ENCODE results near the gene ACER3.

ACER3 gene

DNA sequence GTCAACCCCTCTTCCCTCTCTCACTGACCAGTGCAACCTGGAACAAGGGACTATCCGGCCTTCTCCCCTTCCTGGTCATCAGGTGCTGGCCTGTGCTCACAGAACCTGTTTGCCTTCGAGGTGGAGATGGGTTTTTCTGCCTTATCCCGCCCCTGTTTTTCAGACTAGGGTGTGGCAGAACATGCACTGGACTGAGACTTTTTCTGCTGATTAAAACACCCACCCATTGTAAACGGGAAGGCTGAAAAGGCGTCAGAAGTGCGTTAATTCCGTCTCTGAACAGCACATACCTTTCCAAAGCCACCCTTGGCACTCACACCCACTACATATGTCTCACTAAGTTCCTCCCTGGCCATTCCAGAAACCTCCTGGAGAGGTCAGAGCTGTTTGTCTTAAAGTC is 169.1 kb downstream of the ACER3 start:
- Histone ChIP-seq H3K27ac (ENCODE audit: low read depth, low read length) (no peak overlapping the region), H2AK5ac (ENCODE audit: low read length) (no peak overlapping the region), H4K8ac (ENCODE audit: low read depth, low read length) (no peak overlapping the region), H4K91ac (ENCODE audit: low read depth, low read length) (no peak overlapping the region), H2BK120ac (ENCODE audit: insufficient read depth, low read length, poor library complexity) (no peak overlapping the region), H3K4me3 (ENCODE audit: low read depth, low read length) (no peak overlapping the region), H3K36me3 (ENCODE audit: control insufficient read depth in 1 of 2, insufficient read depth in 2 of 2, low read length in 2 of 2) (no peaks in the 10 kb centered on the region), H2BK12ac (ENCODE audit: low read length) (no peak overlapping the region), H3K4ac (ENCODE audit: low read depth, low read length) (no peak overlapping the region), H2AFZ (ENCODE audit: insufficient read depth, low read length, poor library complexity) (no peak overlapping the region), H3K79me1 (ENCODE audit: low read length) (no peaks in the 10 kb centered on the region), H3K4me2 (ENCODE audit: low read length) (no peak overlapping the region), H3K4me1 (ENCODE audit: control insufficient read depth in 1 of 2, insufficient read depth in 2 of 2, low read length in 2 of 2) (no peaks in the 10 kb centered on the region), H3K14ac (ENCODE audit: low read length) (no peak overlapping the region), H3K79me2 (ENCODE audit: control insufficient read depth, insufficient read depth, low read length, poor library complexity) (no peaks in the 10 kb centered on the region), H2BK5ac (ENCODE audit: low read depth, low read length, poor library complexity) (no peak overlapping the region), H3K23ac (ENCODE audit: low read length) (no peak overlapping the region), H3K9ac (ENCODE audit: low read length) (no peak overlapping the region), H3K27me3 (ENCODE audit: insufficient read depth, low read length) (no peaks in the 10 kb centered on the region), H3K9me3 (ENCODE audit: insufficient read depth, low read depth, low read length) (no peaks in the 10 kb centered on the region), H3K18ac (ENCODE audit: low read length) (no peak overlapping the region), H4K12ac (ENCODE audit: low read depth, low read length) (no peak overlapping the region)
- DNase-seq = no peak
- WGBS (ENCODE audit: extremely low coverage, insufficient coverage, insufficient read length) = no CpG with 5 or more reads among the region's 7 CpGs

- Histone ChIP-seq H3K4ac (ENCODE audit: low read depth, low read length) (no peak overlapping the region), H2AFZ (ENCODE audit: insufficient read depth, low read length, poor library complexity) (no peak overlapping the region), H3K14ac (ENCODE audit: low read length) (no peak overlapping the region), H2BK5ac (ENCODE audit: low read depth, low read length, poor library complexity) (no peak overlapping the region), H3K9ac (ENCODE audit: low read length) (no peak overlapping the region), H2BK120ac (ENCODE audit: insufficient read depth, low read length, poor library complexity) (no peak overlapping the region), H3K4me3 (ENCODE audit: low read depth, low read length) (no peak overlapping the region), H3K36me3 (ENCODE audit: control insufficient read depth in 1 of 2, insufficient read depth in 2 of 2, low read length in 2 of 2) (no peaks in the 10 kb centered on the region), H4K8ac (ENCODE audit: low read depth, low read length) (no peak overlapping the region), H2BK12ac (ENCODE audit: low read length) (no peak overlapping the region), H3K4me2 (ENCODE audit: low read length) (no peak overlapping the region), H3K23ac (ENCODE audit: low read length) (no peak overlapping the region), H4K91ac (ENCODE audit: low read depth, low read length) (no peak overlapping the region), H3K18ac (ENCODE audit: low read length) (no peak overlapping the region), H2AK5ac (ENCODE audit: low read length) (no peak overlapping the region), H4K12ac (ENCODE audit: low read depth, low read length) (no peak overlapping the region), H3K79me1 (ENCODE audit: low read length) (no peaks in the 10 kb centered on the region), H3K27ac (ENCODE audit: low read depth, low read length) (no peak overlapping the region), H3K79me2 (ENCODE audit: control insufficient read depth, insufficient read depth, low read length, poor library complexity) (no peaks in the 10 kb centered on the region), H3K4me1 (ENCODE audit: control insufficient read depth in 1 of 2, insufficient read depth in 2 of 2, low read length in 2 of 2) (no peaks in the 10 kb centered on the region), H3K9me3 (ENCODE audit: insufficient read depth, low read depth, low read length) (no peaks in the 10 kb centered on the region), H3K27me3 (ENCODE audit: insufficient read depth, low read length) (no peaks in the 10 kb centered on the region)
- no CpG with 5 or more reads among the region's 12 CpGs for WGBS (ENCODE audit: extremely low coverage, insufficient coverage, insufficient read length)
- DNase-seq = no peak
Observed at GRCh38 chr11:77030834-77031414, 170.2 kb downstream of the ACER3 start.

DNA sequence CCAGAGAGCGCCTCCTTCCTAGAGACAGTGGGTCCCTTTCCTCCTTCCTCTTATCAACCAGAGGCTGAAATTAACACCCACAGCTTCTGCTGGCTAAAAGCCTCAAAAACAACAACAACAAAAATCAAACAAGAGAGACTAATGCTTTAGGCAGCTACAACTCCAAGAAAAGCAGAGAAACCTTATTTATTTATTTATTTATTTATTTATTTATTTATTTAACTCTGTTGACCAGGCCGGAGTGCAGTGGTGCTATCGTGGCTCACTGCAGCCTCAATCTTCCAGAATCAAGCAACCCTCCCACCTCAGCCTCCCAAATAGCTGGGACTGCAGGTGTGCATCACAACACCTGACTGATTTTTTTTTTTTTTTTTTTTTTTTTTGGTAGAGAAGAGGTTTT is 170.9 kb downstream of the ACER3 start:
- H3K23ac ChIP-seq (ENCODE audit: low read length) = no peak overlapping the region
- no peak overlapping the region for H2BK5ac ChIP-seq (ENCODE audit: low read depth, low read length, poor library complexity)
- no peak for DNase-seq
- no peak overlapping the region for H2BK120ac ChIP-seq (ENCODE audit: insufficient read depth, low read length, poor library complexity)
- no peak overlapping the region for H3K9ac ChIP-seq (ENCODE audit: low read length)
- no peak overlapping the region for H4K8ac ChIP-seq (ENCODE audit: low read depth, low read length)
- no peak overlapping the region for H3K4ac ChIP-seq (ENCODE audit: low read depth, low read length)
- no peak overlapping the region for H2AFZ ChIP-seq (ENCODE audit: insufficient read depth, low read length, poor library complexity)
- no peaks in the 10 kb centered on the region for H3K79me2 ChIP-seq (ENCODE audit: control insufficient read depth, insufficient read depth, low read length, poor library complexity)
- H4K12ac ChIP-seq (ENCODE audit: low read depth, low read length) = no peak overlapping the region
- no peaks in the 10 kb centered on the region for H3K27me3 ChIP-seq (ENCODE audit: insufficient read depth, low read length)
- H3K27ac ChIP-seq (ENCODE audit: low read depth, low read length) = no peak overlapping the region
- no peak overlapping the region for H3K4me3 ChIP-seq (ENCODE audit: low read depth, low read length)
- WGBS (ENCODE audit: extremely low coverage, insufficient coverage, insufficient read length) = no CpG with 5 or more reads among the region's 3 CpGs
- no peaks in the 10 kb centered on the region for H3K79me1 ChIP-seq (ENCODE audit: low read length)
- no peak overlapping the region for H2AK5ac ChIP-seq (ENCODE audit: low read length)
- H3K4me1 ChIP-seq (ENCODE audit: control insufficient read depth in 1 of 2, insufficient read depth in 2 of 2, low read length in 2 of 2) = no peaks in the 10 kb centered on the region
- no peak overlapping the region for H4K91ac ChIP-seq (ENCODE audit: low read depth, low read length)
- no peaks in the 10 kb centered on the region for H3K36me3 ChIP-seq (ENCODE audit: control insufficient read depth in 1 of 2, insufficient read depth in 2 of 2, low read length in 2 of 2)
- H3K9me3 ChIP-seq (ENCODE audit: insufficient read depth, low read depth, low read length) = no peaks in the 10 kb centered on the region
- H3K18ac ChIP-seq (ENCODE audit: low read length) = no peak overlapping the region
- no peak overlapping the region for H3K14ac ChIP-seq (ENCODE audit: low read length)
- H3K4me2 ChIP-seq (ENCODE audit: low read length) = no peak overlapping the region
- no peak overlapping the region for H2BK12ac ChIP-seq (ENCODE audit: low read length)

DNA sequence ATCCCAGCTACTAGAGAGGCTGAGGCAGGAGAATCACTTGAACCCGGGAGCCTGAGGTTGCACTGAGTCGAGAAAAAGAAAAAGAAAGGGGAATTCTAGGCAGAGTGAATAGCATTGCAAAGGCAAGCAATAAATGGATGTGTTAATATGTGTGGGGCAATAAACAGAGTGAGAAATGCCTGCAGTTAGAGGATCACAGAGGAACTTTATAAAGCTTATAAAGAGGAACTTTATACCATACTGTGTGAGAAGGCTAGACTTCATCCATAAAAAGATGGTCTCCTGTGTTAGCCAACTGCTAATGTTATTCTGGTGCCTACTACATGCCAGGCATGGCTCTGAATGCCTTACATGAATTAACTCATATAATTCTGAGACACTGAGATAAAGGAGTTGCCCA is 174.3 kb downstream of the ACER3 start:
- H2BK12ac ChIP-seq (ENCODE audit: low read length) = no peak overlapping the region
- no peaks in the 10 kb centered on the region for H3K36me3 ChIP-seq (ENCODE audit: control insufficient read depth in 1 of 2, insufficient read depth in 2 of 2, low read length in 2 of 2)
- H3K23ac ChIP-seq (ENCODE audit: low read length) = no peak overlapping the region
- no peak overlapping the region for H4K8ac ChIP-seq (ENCODE audit: low read depth, low read length)
- no peaks in the 10 kb centered on the region for H3K79me2 ChIP-seq (ENCODE audit: control insufficient read depth, insufficient read depth, low read length, poor library complexity)
- no peak overlapping the region for H3K9ac ChIP-seq (ENCODE audit: low read length)
- no peaks in the 10 kb centered on the region for H3K79me1 ChIP-seq (ENCODE audit: low read length)
- H2AK5ac ChIP-seq (ENCODE audit: low read length) = no peak overlapping the region
- H2BK120ac ChIP-seq (ENCODE audit: insufficient read depth, low read length, poor library complexity) = no peak overlapping the region
- no peak overlapping the region for H3K4me3 ChIP-seq (ENCODE audit: low read depth, low read length)
- no peak overlapping the region for H3K18ac ChIP-seq (ENCODE audit: low read length)
- H3K27me3 ChIP-seq (ENCODE audit: insufficient read depth, low read length) = peaks cover 11% of the 10 kb centered on the region
- no peak overlapping the region for H3K14ac ChIP-seq (ENCODE audit: low read length)
- H3K4me2 ChIP-seq (ENCODE audit: low read length) = no peak overlapping the region
- no peak overlapping the region for H4K12ac ChIP-seq (ENCODE audit: low read depth, low read length)
- DNase-seq = no peak
- H3K9me3 ChIP-seq (ENCODE audit: insufficient read depth, low read depth, low read length) = peaks cover 7% of the 10 kb centered on the region
- no peak overlapping the region for H3K27ac ChIP-seq (ENCODE audit: low read depth, low read length)
- H4K91ac ChIP-seq (ENCODE audit: low read depth, low read length) = no peak overlapping the region
- H2AFZ ChIP-seq (ENCODE audit: insufficient read depth, low read length, poor library complexity) = no peak overlapping the region
- no CpG with 5 or more reads among the region's 2 CpGs for WGBS (ENCODE audit: extremely low coverage, insufficient coverage, insufficient read length)
- no peak overlapping the region for H3K4ac ChIP-seq (ENCODE audit: low read depth, low read length)
- H3K4me1 ChIP-seq (ENCODE audit: control insufficient read depth in 1 of 2, insufficient read depth in 2 of 2, low read length in 2 of 2) = peaks cover 0 to 3% of the 10 kb centered on the region in 2 experiments
- no peak overlapping the region for H2BK5ac ChIP-seq (ENCODE audit: low read depth, low read length, poor library complexity)

All from trophoblast cell (in vitro differentiated cells and primary cell).